AG20443 (cell line): Measurements from ENCODE around the gene FKBP2.

ENCODE experiments used
- DNase-seq: peaks from one replicate; pipeline ENCODE4 v3.0.0; 2012; ENCODE audit warnings: low spot score, mixed read lengths

The FKBP2 gene

DNA sequence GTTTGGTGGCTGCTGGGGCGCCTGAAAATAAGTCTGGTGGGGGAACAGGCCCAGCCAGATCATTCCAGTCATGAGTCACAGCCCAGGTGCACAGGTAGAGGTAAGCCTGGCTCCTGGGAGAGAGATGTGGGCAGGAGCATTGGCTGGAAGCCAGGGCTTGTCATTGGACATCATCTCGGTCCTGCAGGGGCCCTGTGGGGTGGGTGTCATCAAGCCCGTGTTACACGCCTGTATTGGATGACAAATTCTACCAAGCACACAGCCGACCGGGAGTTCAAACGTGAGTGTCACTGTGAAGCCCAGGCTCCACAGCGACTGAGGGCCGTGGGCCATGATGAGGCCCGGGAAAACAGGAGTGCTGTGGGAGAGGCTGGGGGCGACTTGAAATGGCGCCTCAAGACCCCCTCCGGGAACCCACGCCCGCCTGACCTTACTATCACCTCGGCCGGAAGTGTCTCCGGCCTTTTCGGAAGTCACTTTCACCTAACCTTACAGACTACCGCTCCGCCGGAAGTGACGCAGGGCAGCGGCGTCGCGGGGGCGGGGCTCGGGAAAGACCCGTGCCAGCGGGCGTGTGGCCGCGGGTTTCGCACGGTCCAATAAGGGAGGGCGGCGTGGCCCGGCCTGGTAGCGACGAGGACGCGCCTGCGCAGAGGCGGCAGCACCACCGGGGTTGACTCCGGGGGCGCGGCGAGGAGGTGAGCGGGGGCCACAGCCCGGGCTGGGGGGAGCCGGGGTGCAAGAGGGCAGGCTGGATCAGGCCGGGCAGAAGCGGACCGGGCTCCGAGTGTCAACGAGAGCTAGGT, at the start of gene FKBP2:
TSS of gene FKBP2 (plus strand) at position 661 of the 806 bp plus-strand sequence. CDS start 1,293 bp downstream, outside the sequence.
- DNase-seq: peak; percentile 99

DNA sequence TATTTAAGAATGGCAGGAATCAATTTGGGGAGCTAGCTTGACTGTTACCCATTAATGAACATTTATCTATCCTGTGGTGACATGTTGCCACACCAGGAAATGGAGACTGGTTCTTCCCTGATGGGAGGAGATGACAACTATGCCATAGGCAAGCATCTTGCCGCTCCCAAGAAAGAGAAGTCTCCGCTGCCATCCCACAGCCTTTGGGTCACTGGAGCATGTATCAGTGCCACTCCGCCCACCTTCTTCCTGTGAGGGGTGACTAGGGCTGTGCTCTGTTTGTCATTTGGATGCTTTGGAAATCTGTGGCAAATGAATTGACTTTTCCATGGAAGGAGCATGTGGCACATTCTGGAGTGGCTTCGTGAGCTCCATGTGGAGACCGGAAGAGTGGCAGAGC, 48.5 kb upstream of the FKBP2 start:
- no peak for DNase-seq

DNA sequence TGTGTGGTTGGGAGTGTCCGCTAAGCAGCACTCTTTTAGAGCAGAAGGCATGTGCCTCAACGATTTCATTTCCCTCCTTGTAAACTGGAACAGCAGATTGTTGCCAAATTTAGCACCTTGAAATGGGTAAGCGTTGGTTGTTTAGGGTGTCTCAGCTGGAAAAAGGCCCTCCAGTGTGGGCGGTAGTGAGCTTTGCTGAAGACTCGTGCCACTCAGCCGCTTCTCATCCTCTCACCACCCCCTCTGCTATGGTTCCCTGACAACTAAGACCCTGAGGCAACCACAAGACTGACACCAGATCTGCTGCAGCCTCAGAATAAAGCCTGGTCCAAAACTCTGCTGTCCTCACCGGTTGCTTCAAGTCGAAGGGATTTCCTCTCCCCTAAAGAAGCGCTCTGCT, 44.3 kb upstream of the FKBP2 start:
- no peak for DNase-seq

DNA sequence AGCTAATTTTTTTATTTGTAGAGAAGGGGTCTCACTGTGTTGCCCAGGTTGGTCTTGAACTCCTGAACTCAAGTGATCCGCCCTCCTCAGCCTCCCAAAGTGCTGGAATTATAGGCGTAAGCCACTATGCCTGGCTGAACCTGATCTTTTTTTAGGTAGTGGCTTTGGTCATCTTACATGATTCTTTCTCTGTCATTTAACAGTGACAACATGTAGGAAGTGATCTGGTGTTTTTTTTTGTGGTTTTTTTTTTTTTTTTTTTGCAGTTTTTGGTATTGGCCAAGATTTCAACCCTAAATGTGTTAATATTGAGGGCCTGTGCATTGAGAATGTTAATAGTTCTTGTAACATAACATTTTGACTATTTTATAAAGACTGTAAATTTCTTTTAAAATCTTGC, 42.4 kb upstream of the FKBP2 start:
- DNase-seq: no peak

DNA sequence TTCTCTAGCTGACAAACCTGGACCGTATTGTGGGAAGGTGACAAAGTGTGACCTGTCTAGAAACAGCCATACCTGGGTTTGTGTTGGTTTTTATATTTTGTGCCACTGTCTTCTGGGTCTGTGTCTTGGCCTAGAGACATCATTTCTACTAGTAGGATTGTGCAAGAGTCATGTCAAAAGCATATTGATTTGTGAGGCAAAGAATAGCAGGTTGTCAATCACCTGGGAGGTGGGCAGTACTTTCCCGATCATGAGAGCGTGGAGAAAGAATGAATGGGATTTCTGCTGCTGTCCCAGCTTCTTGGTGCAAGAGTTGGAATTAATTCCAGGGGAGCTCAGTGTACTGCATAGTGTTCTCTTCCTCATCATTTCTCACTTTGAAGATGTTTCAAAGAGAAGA, 39.4 kb upstream of the FKBP2 start:
- no peak for DNase-seq

DNA sequence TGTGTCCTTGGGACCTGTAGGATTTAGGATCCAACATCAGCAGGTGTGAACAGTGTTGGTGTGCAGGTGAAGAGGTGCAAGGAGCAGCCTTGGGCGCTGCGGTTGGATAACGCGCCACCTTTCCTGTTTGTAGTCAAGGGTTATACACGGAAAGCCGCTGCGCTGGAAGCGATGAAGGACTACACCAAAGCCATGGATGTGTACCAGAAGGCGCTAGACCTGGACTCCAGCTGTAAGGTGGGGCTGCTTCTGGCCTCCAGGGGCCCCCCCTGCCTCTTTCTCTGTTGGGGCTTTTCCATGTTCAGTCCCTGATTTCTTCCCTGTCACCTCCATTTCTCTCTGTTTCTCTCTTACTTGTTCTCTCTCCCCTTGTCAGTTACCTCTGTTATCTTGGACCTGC, 37.9 kb upstream of the FKBP2 start:
- DNase-seq: no peak

DNA sequence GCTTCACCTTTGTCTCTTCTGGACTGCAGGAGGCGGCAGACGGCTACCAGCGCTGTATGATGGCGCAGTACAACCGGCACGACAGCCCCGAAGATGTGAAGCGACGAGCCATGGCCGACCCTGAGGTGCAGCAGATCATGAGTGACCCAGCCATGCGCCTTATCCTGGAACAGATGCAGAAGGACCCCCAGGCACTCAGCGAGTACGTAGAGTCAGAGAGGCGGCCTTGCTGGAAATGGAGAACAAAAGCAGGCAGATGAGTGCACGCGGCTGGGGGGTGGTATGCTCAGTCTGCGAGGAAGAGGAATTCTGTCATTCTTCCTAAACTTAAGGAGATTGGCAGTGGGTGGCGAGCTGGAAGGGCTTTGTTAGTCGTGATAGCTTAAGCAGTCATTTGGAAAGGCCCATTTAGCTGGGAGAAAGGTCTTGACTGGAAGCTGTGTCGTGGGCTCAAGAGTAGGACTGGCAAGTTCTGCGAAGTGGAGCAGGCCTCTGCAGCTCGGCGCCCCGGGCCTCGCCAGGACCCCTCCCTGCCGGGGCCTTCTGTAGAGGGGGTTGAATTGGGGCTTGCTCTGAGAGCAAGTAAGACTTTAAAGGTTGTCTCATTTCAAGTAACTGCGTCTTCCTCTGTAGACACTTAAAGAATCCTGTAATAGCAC, 37.3 kb upstream of the FKBP2 start:
- DNase-seq: no peak

DNA sequence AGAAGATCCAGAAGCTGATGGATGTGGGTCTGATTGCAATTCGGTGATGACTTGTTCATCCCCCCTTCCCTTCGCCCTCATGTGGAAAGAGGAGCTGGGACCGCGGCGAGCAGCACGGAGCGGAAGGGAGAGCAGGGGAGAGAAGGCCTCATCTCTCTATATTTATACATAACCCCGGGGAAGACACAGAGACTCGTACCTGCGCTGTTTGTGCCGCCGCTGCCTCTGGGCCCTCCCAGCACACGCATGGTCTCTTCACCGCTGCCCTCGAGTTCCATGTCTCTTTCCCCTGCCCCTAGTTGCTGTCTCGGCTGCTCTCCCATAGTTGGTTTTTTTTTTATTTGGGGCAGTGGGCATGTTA, 36.8 kb upstream of the FKBP2 start:
- DNase-seq: no peak

DNA sequence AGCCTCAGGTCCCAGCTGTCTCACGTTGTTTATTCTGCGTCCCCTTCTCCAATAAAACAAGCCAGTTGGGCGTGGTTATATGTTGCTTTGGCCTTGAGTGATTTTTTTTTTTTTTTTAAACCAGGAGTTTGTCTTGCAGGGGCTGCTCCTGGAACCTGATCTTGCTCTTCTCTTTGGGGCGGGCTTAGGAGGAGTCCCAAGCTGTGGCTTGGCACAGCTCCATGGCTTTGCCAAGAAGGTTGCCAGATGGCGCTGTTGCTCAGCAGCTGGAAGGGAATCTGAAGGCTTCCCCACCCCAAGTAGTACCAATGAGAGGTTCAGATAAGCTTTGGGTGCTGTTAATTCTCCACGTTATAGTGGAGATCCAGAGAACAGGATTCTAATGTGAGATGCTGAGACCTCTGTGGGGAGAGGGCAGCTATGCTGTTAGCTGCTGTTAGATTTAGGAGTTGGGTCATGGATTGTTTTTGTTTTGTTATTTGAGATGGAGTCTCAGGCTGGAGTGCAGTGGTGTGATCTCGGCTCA, 36.4 kb upstream of the FKBP2 start:
- DNase-seq: peak; percentile 94

DNA sequence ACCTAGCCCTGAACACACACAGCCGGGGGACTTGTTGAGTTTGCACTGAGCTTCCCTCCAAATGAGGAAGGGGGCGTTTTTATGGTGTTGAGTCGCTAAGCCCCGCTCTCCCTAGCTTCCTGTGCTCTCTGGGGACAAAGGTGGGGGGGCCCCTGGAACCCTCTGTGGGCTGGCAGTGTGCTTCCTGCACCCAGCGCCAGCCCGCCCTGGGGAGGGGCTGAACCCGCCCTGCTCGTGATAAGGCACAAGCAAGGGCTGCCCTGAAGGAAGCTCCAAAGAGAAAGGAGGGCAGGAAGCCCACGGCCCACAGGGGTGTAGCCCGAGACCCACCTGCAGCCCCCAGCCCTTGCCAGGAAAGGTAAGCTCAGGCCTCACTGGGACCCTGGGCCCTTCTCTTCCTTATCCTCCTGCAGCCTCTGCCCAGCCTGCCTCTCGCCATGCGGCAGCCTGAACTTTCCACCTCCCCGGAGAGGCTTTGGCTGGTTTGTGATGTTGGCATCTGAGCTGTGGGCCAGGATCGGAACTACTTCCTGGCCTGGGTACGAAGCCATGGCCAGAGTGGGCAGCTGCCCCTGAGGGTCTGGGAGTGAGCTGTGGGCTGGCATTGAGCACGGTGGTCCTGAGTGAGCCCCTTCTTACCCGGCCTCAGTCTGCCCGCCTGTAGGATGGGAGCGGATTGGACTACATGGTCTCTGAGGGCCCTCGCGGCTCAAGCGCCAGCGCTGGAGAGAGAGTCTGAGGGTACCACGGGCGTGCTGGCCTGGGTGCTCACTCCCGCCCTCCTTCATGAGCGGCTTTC, 34.2 kb upstream of the FKBP2 start, which contains the start of gene FERMT3:
TSS of gene FERMT3 (plus strand) at position 265 of the 799 bp plus-strand sequence. CDS start 644 bp downstream, outside the sequence.
- DNase-seq: no peak

DNA sequence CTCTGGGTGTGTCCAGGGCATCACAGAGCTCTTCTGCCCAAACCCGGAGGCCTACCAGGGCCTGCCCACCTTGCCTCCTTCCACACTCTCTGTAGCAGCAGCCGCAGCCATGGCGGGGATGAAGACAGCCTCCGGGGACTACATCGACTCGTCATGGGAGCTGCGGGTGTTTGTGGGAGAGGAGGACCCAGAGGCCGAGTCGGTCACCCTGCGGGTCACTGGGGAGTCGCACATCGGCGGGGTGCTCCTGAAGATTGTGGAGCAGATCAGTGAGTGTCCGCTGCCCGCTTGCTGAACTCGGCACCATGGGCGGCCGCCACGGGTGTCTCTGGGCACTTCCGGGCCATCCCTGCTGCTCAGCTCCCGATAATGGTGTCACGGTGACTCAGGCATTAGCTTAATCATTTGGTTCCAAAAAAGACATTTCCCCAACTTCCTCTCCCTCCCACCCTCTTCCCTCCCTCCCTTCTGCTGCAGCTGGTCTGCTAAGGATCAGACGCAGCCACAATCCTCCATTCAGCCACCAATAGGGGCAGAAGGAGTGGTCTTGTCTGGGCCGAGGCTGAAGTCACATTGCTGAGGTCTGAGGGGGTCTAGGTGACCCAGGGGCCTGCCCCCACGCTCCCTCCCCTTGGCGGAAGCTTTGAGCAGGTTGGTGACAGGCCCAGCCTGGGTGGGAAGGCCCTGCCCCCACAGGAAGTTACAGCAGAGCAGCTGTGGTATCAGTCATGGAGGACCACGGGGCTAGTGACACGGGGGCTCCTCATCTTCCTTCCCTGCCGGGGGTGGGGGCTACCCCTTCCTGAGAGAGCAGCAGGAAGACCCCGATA, 33.4 kb upstream of the FKBP2 start:
- peak; percentile 86 for DNase-seq

DNA sequence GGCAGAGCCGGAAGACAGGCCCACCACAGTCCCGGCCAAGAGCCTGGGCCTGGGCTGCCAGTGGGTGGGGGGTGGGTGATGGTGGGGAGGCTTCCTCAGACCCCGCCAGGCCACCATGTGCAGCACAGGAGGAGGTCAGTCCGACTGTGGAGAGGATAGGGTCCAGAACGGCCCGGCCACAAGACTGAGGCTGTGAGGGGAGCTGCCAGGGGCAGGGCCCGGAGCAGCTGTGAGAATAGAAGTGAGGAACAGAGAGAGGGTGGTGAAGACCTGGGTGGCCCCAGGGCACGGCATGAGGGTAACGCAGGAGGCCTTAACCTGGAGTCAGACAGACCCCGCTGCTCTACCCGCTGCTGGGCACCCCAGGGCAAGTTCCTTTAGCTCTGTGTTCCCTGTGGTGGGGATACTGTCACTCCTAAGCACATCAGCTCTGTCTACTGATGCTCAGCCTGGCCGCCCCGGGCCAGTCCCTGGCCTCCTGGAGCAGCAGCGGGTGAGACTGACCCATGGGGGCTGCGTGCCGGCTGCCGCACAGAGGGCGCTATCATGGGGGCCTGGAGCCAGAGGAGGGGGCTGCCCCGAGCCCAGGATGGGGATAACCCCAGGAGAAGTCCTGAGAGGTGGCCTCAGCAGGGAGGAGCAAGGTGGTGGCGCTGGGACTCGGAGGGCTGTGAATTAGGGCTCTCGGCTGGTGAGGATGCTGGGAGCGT, 32.7 kb upstream of the FKBP2 start:
- DNase-seq: no peak

DNA sequence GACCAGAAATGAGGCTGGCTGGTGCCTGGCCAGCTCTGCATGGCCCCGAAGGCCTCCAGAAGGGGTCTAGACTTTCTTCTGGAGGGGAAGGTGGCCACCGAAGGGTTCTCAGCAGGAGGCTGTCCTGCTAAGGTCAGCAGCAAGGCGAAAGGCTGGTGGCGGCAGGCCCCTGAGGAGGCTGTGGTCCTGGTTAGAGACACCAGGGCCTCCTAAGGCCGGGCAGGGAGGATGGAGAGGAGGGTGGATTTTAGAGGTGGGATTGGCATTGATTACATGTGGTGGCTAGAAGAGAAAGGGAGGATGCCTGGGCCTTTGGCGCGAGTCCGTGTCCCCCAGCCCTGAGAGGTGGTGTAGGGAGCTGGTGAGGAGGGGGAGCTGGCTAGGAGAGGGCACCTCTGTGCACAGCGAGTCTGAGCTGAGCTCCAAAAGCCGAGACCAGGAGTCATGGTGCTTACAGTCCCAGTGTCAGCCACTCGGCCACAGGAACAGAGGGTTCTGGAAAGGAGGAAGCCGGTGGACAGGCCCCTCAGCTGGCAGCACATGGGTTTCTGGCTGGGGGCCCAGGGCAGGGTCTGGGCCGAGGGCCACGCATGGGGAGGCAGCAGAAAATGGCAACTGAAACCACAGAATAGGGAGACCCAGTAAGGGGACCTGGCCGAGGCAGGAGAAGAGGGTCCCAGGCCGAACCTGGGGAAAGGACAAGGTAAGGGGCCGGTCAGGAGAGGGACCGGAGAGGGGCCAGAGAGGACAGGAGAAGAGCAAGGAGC, 31.9 kb upstream of the FKBP2 start:
- DNase-seq: no peak

DNA sequence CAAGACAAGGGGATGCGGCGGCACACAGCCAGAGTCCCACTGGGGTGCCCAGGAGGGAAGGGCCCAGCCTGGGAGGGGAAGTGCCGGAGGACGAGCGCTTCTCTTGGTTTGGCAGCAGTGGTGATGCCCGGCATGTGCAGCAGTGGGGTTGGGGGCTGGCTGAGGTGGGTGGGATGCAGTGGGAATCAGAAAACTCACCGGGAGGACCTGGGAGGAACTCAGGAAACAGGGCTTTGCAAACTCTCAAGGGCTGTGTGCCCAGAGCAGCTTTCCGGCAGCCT, 31.4 kb upstream of the FKBP2 start:
- no peak for DNase-seq

DNA sequence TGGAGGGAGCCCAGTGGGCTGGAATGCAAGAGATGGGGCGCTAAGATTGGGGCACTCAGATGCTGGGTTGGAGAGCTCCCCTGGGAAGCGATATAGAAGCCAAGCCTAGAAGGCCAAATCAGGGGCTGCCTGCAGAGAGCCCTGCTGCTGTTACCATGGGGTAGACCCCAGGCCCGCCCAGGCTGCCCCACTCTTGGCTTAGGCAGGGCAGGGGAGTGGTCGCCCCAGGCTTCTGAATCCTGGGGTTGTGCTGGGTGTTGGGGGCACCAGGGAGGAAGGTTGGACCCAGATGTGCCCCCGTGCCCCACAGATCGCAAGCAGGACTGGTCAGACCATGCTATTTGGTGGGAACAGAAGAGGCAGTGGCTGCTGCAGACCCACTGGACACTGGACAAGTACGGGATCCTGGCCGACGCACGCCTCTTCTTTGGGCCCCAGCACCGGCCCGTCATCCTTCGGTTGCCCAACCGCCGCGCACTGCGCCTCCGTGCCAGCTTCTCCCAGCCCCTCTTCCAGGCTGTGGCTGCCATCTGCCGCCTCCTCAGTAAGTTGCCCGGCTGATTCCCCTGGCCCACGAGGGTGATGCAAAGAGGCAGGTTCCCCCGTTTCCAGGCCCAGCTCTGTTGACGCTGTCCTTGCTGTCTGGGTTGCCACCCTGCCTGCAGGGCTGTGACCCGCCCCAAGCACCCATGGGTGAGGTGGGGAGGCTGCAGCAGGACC, 30.4 kb upstream of the FKBP2 start:
- no peak for DNase-seq

DNA sequence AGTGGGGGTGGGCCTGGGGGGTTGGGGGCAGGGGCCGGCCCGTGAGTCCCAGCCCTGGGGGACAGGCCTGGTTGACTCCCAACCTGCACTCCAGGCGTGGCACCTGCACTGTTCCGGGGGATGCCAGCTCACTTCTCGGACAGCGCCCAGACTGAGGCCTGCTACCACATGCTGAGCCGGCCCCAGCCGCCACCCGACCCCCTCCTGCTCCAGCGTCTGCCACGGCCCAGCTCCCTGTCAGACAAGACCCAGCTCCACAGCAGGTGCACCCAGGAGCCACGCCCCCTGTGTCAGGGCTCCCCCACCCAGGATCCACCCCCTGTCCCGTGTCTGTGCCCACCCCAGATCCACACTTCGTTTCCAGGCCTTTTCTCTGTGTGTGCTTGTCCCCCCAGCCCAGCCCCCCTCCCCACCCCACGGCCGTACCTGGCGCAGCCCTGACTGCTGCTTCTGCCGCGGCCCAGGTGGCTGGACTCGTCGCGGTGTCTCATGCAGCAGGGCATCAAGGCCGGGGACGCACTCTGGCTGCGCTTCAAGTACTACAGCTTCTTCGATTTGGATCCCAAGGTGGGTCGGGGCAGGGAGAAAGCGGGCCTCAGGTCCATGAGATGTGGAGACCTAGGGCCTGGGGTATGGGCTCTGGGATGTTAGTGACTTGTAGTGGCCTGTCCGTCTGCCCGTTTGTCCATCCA, 29.6 kb upstream of the FKBP2 start:
- no peak for DNase-seq

DNA sequence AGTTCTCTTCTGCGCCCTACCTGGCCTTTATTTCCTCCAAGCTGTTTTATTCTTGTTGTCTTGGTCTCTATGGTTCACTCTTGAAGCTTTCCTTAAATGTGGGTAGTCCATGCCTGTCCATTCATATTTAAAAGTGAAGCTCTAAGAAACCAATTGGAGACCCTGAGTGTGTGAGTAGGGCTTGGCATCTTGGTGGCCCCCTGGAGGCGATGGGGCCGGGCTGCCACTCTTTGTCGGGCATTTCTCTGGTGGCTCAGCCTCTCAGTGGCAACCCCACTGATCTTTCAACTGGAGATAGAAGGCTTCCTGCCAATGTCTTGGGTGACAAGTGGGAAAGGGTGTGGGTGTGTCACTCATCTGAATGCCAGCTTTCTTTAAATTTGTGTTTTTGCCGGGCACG, 24.0 kb upstream of the FKBP2 start:
- no peak for DNase-seq

DNA sequence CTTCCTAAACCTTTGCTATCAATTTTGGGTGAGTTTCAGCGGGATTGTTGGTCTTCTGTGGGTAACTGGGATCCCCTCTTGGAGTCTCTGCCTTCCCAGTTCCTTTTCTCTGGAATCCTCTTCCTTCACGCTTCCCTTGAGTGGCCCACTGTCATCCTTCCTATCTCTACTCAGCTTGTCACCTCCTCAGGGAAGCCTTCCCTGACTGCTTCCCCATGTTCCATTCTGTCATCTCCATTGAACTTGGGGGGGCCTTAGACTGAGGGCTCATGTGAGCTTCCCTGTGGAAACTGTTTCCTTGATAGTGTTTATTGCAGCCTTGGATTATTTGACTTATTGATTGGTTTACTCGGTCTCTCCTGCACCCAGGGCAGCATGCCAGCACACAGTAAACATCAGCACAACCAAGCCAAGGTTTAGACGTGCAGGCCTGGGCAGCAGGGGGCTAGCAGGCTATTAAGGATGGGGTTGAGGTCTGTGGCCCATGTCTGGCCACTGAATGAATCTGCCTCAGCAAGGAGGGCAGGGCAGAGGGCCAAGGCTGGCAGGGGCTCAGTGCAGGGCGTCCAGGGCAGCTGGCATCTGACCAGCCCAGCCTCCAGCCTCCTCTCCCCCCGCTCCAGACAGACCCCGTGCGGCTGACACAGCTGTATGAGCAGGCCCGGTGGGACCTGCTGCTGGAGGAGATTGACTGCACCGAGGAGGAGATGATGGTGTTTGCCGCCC, 22.1 kb upstream of the FKBP2 start:
- DNase-seq: no peak

DNA sequence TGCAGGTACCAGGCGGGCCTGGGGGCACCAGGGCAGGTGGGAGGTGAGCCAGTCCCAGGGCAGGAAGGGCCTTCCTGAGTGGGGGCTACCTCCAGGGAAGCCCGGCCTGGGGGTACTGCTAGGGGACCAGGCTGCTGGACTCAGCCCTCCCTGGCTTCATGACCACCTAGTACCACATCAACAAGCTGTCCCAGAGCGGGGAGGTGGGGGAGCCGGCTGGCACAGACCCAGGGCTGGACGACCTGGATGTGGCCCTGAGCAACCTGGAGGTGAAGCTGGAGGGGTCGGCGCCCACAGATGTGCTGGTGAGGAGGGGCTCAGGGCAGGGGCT, 21.6 kb upstream of the FKBP2 start:
- DNase-seq: no peak
